H1 (cell line): ENCODE measurements around the gene ADCY7. TPM values are rescaled to one million over a fixed set of nuclear protein-coding genes. Genes with fewer than 3 reads are reported as not detected.

Experiments
- CTCF ChIA-PET: fragments of 300-600 bp; sonication (Branson Sonifier 250); formaldehyde crosslinking; loops from one replicate; lab custom pipeline; 2021; ENCODE audit not compliant: partially characterized antibody; lab: Charles Lee
- POLR2A ChIA-PET: fragments of 300-600 bp; sonication (Branson Sonifier 250); formaldehyde crosslinking; loops from one replicate; lab custom pipeline; 2021; ENCODE audit warnings: inconsistent platforms; ENCODE audit not compliant: partially characterized antibody; lab: Charles Lee
- DNase-seq, 2 experiments: peaks; one replicate each; pipeline versions ENCODE4 v3.0.0 to v3.0.0-alpha.2; 2010 to 2022; ENCODE audit warnings: low spot score in 2 of 2, low read depth in 1 of 2, mixed read lengths in 1 of 2
- FAIRE-seq: peaks from 2 replicates; lab custom pipeline; 2011; peaks lifted over from hg19 to GRCh38; lab: Jason Lieb, UNC
- H2AFZ ChIP-seq: 2 replicates; pipeline ENCODE4 v1.8.1; 2012; ENCODE audit warnings: low read length, inconsistent platforms
- H2AK5ac ChIP-seq: 2 replicates; pipeline ENCODE4 v1.6.1; 2013; ENCODE audit warnings: low read depth, low read length
- H2BK120ac ChIP-seq: replicated peaks from 2 replicates; pipeline ENCODE3; 2013; ENCODE audit warnings: low read depth, low read length, inconsistent platforms
- H2BK12ac ChIP-seq: 2 replicates; pipeline ENCODE4 v1.6.1; 2013; ENCODE audit warnings: low read depth, low read length
- H2BK15ac ChIP-seq: 2 replicates; pipeline ENCODE4 v1.6.1; 2013; ENCODE audit warnings: low read length
- H2BK20ac ChIP-seq: 2 replicates; pipeline ENCODE4 v1.6.1; 2013; ENCODE audit warnings: low read length
- H2BK5ac ChIP-seq: 2 replicates; pipeline ENCODE4 v1.6.1; 2013; ENCODE audit warnings: low read depth, low read length
- H3K14ac ChIP-seq: 2 replicates; pipeline ENCODE4 v1.6.1; 2013; ENCODE audit warnings: inconsistent platforms; ENCODE audit not compliant: insufficient read length
- H3K18ac ChIP-seq: 2 replicates; pipeline ENCODE4 v1.6.1; 2013; ENCODE audit warnings: low read length; ENCODE audit errors: extremely low read depth
- H3K23ac ChIP-seq: 2 replicates; pipeline ENCODE4 v1.6.1; 2013; ENCODE audit warnings: inconsistent platforms; ENCODE audit not compliant: insufficient read length
- H3K23me2 ChIP-seq: 2 replicates; pipeline ENCODE4 v1.6.1; 2013; ENCODE audit warnings: low read depth, low read length
- H3K27ac ChIP-seq: 2 replicates; pipeline ENCODE4 v1.6.1; 2011; ENCODE audit warnings: low read depth, low read length, inconsistent platforms
- H3K27me3 ChIP-seq, 4 experiments: replicated peaks in 1 of 4; 1 replicate in 1 of 4; 2 replicates in 3 of 4; pipeline versions ENCODE4 v1.6.1 to v1.8.1; 2011 to 2013; ENCODE audit warnings: low read length in 3 of 4, mild to moderate bottlenecking in 3 of 4, inconsistent platforms in 2 of 4, mixed read lengths in 2 of 4, moderate library complexity in 1 of 4; ENCODE audit not compliant: control insufficient read depth in 3 of 4, insufficient read depth in 3 of 4; ENCODE audit errors: extremely low read depth in 1 of 4
- H3K36me3 ChIP-seq, 4 experiments: 2 replicates each; pipeline versions ENCODE4 v1.6.1 to v1.8.1; 2011 to 2013; ENCODE audit warnings: mild to moderate bottlenecking in 4 of 4, low read length in 3 of 4, moderate library complexity in 2 of 4, control low read depth in 1 of 4, inconsistent platforms in 1 of 4; ENCODE audit not compliant: insufficient read depth in 4 of 4, control insufficient read depth in 2 of 4
- H3K4ac ChIP-seq: replicated peaks from 2 replicates; pipeline ENCODE3; 2013; ENCODE audit warnings: low read length, low read depth, mixed read lengths, inconsistent platforms; ENCODE audit not compliant: insufficient read length
- H3K4me1 ChIP-seq, 4 experiments: replicated peaks in 1 of 4; 1 replicate in 1 of 4; 2 replicates in 3 of 4; pipeline versions ENCODE4 v1.6.1 to v1.8.1; 2011 to 2013; ENCODE audit warnings: low read length in 3 of 4, inconsistent platforms in 2 of 4, mixed read lengths in 1 of 4; ENCODE audit not compliant: insufficient read depth in 4 of 4, control insufficient read depth in 3 of 4
- H3K4me2 ChIP-seq, 2 experiments: 2 replicates each; pipeline versions ENCODE4 v1.6.1 to v1.8.1; 2011 to 2013; ENCODE audit warnings: low read depth in 2 of 2, low read length in 2 of 2, control low read depth in 1 of 2, inconsistent platforms in 1 of 2, mild to moderate bottlenecking in 1 of 2; ENCODE audit not compliant: insufficient read depth in 1 of 2
- H3K4me3 ChIP-seq, 4 experiments: fragments of 200-600, 300-600 bp in 1 of 4; sonication (generic), shearing (Covaris generic), sonication (Bioruptor Twin) in 1 of 4; 2 replicates each; pipeline versions ENCODE4 v1.5.1 to v1.8.1; 2011 to 2016; ENCODE audit warnings: low read length in 4 of 4, low read depth in 3 of 4, control low read depth in 2 of 4, inconsistent platforms in 2 of 4, mild to moderate bottlenecking in 2 of 4, mixed read lengths in 1 of 4, moderate library complexity in 1 of 4; ENCODE audit not compliant: insufficient read depth in 2 of 4; ENCODE audit errors: extremely low read depth in 1 of 4
- H3K56ac ChIP-seq: replicated peaks from 2 replicates; pipeline ENCODE3; 2013; ENCODE audit warnings: low read depth, mild to moderate bottlenecking, mixed read lengths, low read length, inconsistent platforms; ENCODE audit not compliant: insufficient read length
- H3K79me1 ChIP-seq: 2 replicates; pipeline ENCODE4 v1.6.1; 2013; ENCODE audit warnings: low read depth, low read length, control low read depth
- H3K79me2 ChIP-seq, 2 experiments: 2 replicates each; pipeline versions ENCODE4 v1.6.1 to v1.8.1; 2012 to 2013; ENCODE audit warnings: low read length in 2 of 2, mild to moderate bottlenecking in 2 of 2, inconsistent platforms in 1 of 2; ENCODE audit not compliant: insufficient read depth in 2 of 2, control insufficient read depth in 1 of 2
- H3K9ac ChIP-seq, 4 experiments: replicated peaks in 1 of 4; 1 replicate in 1 of 4; 2 replicates in 3 of 4; pipeline versions ENCODE4 v1.6.1 to v1.8.1; 2011 to 2013; ENCODE audit warnings: low read depth in 3 of 4, low read length in 3 of 4, control low read depth in 2 of 4, mild to moderate bottlenecking in 2 of 4, moderate library complexity in 2 of 4, inconsistent platforms in 1 of 4; ENCODE audit errors: extremely low read depth in 1 of 4
- H3K9me3 ChIP-seq, 2 experiments: 2 replicates each; pipeline versions ENCODE4 v1.6.1 to v1.8.1; 2012 to 2013; ENCODE audit warnings: mild to moderate bottlenecking in 2 of 2, moderate library complexity in 2 of 2, control low read depth in 1 of 2, inconsistent platforms in 1 of 2, low read depth in 1 of 2, low read length in 1 of 2, mixed read lengths in 1 of 2; ENCODE audit not compliant: insufficient read depth in 2 of 2
- H4K20me1 ChIP-seq, 2 experiments: replicated peaks in 1 of 2; 2 replicates each; pipeline versions ENCODE3 to v1.8.1; 2011 to 2013; ENCODE audit warnings: inconsistent platforms in 2 of 2, low read length in 2 of 2, mild to moderate bottlenecking in 1 of 2; ENCODE audit not compliant: insufficient read depth in 2 of 2, control insufficient read depth in 1 of 2
- H4K5ac ChIP-seq: 2 replicates; pipeline ENCODE4 v1.6.1; 2013; ENCODE audit warnings: low read length, low read depth, mixed read lengths, inconsistent platforms; ENCODE audit not compliant: insufficient read length
- H4K8ac ChIP-seq: 2 replicates; pipeline ENCODE4 v1.8.0; 2013; ENCODE audit warnings: mild to moderate bottlenecking, moderate library complexity, low read length, inconsistent platforms; ENCODE audit not compliant: insufficient read depth; ENCODE audit errors: extremely low read depth
- H4K91ac ChIP-seq: replicated peaks from 2 replicates; pipeline ENCODE3; 2013; ENCODE audit warnings: low read length, mixed read lengths, inconsistent platforms; ENCODE audit not compliant: insufficient read length
- ATF2 ChIP-seq: IDR thresholded peaks from 2 replicates; pipeline ENCODE4 v1.6.1; 2012; ENCODE audit warnings: low read length, inconsistent platforms
- BRCA1 ChIP-seq: IDR thresholded peaks from 2 replicates; pipeline ENCODE4 v1.6.1; 2012; ENCODE audit warnings: low read depth, low read length, improper control_type of control experiment
- JUN ChIP-seq: IDR thresholded peaks from 2 replicates; pipeline ENCODE4 v1.6.1; 2011; ENCODE audit warnings: low read depth, mild to moderate bottlenecking, improper control_type of control experiment, low read length
- MAFK ChIP-seq: IDR thresholded peaks from 2 replicates; pipeline ENCODE4 v1.6.1; 2012; ENCODE audit warnings: low read depth, mild to moderate bottlenecking, improper control_type of control experiment, low read length
- NRF1 ChIP-seq: IDR thresholded peaks from 2 replicates; pipeline ENCODE4 v1.6.1; 2011; ENCODE audit warnings: mild to moderate bottlenecking, low read depth, low read length, improper control_type of control experiment
- POU5F1 ChIP-seq: IDR thresholded peaks from 2 replicates; pipeline ENCODE4 v1.6.1; 2011; ENCODE audit warnings: low read depth, mild to moderate bottlenecking, low read length, moderate library complexity
- RXRA ChIP-seq: IDR thresholded peaks from 2 replicates; pipeline ENCODE4 v1.6.1; 2011; ENCODE audit warnings: low read depth, mild to moderate bottlenecking, low read length, moderate library complexity; ENCODE audit not compliant: insufficient read depth
- SP1 ChIP-seq: IDR thresholded peaks from 2 replicates; pipeline ENCODE4 v1.6.1; 2011; ENCODE audit warnings: low read depth, low read length
- TBP ChIP-seq: IDR thresholded peaks from 2 replicates; pipeline ENCODE4 v1.6.1; 2011; ENCODE audit warnings: low read depth, low read length, improper control_type of control experiment
- TCF12 ChIP-seq: IDR thresholded peaks from 2 replicates; pipeline ENCODE4 v1.6.1; 2011; ENCODE audit warnings: low read depth, mild to moderate bottlenecking, low read length
- YY1 ChIP-seq: IDR thresholded peaks from 2 replicates; pipeline ENCODE4 v1.6.1; 2011; ENCODE audit warnings: low read depth, mild to moderate bottlenecking, low read length
- WGBS, 2 experiments: shearing (Covaris generic) in 1 of 2; methylation state at CpG; one replicate each; pipeline versions ENCODE4 v1.1.6 to v1.1.7; 2013 to 2015; ENCODE audit warnings: low lambda C conversion rate in 2 of 2, mixed read lengths in 2 of 2, inconsistent platforms in 1 of 2, low coverage in 1 of 2, missing lambda C conversion rate in 1 of 2; ENCODE audit not compliant: insufficient replicate concordance in 2 of 2, insufficient coverage in 1 of 2, insufficient read length in 1 of 2; ENCODE audit errors: extremely low coverage in 1 of 2, missing lambda C conversion rate in 1 of 2; 5-methylcytosine and 5-hydroxymethylcytosine counted together
- polyA plus RNA-seq, 7 experiments: library from polyadenylated mRNA; depleted of rRNA in 3 of 7; stranded (reverse) in 5 of 7; unstranded in 2 of 7; fragments of >200 nt in 5 of 7; fragments of 200-250 nt in 2 of 7; gene quantifications; 1 replicate in 5 of 7; 2 replicates in 1 of 7; 4 replicates in 1 of 7; pipeline versions ENCODE4 v1.2.1 to v1.2.3, GENCODE V29; 2011 to 2013; ENCODE audit warnings: missing spikeins in 2 of 7, mixed read lengths in 2 of 7
- total RNA-seq: library from RNA; stranded (reverse); fragmentation: NEBNext Ultra II Directional; extraction: Animal tissue kit (Norgen Biotek cat#: 25700); gene quantifications from 2 replicates; pipeline ENCODE4 v1.2.1, GENCODE V29; 2021

The ADCY7 gene
- total and polyA plus RNA-seq, 2 of the 8 experiments (the other 6 are each of a cell fraction or from before 2014, with no cell fraction given): 2.4 to 5.1 TPM

- ChIA-PET POLR2A (interaction anchor here (1.4 kb wide), 1 partner anchor 11 kb away, joined by 3 read pairs; no protein-coding TSS in a partner anchor), CTCF (interaction anchor here (1.0 to 2.5 kb wide), 3 partner anchors 11 to 114 kb away, joined by 3 to 15 read pairs (median 9); no protein-coding TSS in a partner anchor)
- Histone ChIP-seq H2BK12ac (no peak overlapping the region), H3K27ac (no peak overlapping the region), H3K4me3 (no peak overlapping the region), H2AK5ac (no peak overlapping the region), H3K23me2 (peaks cover 5% of the 10 kb centered on the region; the same call in 1 of the 2 replicates), H3K9ac (no peak overlapping the region), H3K18ac (no peak overlapping the region), H3K4ac (no peak overlapping the region), H3K36me3 (peaks cover 6 to 45% (median 26%) of the 10 kb centered on the region in 4 experiments; a peak in 7 of 8 replicates), H3K9me3 (no peaks in the 10 kb centered on the region), H3K4me2 (no peak overlapping the region), H2BK15ac (no peak overlapping the region), H3K14ac (no peak overlapping the region), H4K20me1 (peaks cover 5 to 8% of the 10 kb centered on the region in 2 experiments), H4K5ac (no peak overlapping the region), H2BK20ac (no peak overlapping the region), H2BK5ac (no peak overlapping the region), H2AFZ (no peak overlapping the region), H4K91ac (no peak overlapping the region), H3K79me2 (peaks cover 5 to 71% of the 10 kb centered on the region in 2 experiments), H3K27me3 (no peaks in the 10 kb centered on the region), H3K23ac (no peak overlapping the region), H3K79me1 (peaks cover 8% of the 10 kb centered on the region; the same call in 1 of the 2 replicates), H3K56ac (no peak overlapping the region), H4K8ac (no peak overlapping the region), H2BK120ac (no peak overlapping the region), H3K4me1 (peaks cover 0 to 6% (median 3%) of the 10 kb centered on the region in 4 experiments; a peak in 4 of 7 replicates)
- no peak for FAIRE-seq
- WGBS, 2 experiments: 92% methylated on average over 2 of the region's 2 CpGs; no CpG with 5 or more reads in 1 of the 2 experiments
- no peak for DNase-seq
- no peak for TF ChIP-seq TCF12
- no peak for TF ChIP-seq POU5F1
- TF ChIP-seq TBP: no peak
- no peak for TF ChIP-seq SP1
- TF ChIP-seq YY1: no peak
- no peak for TF ChIP-seq NRF1
- TF ChIP-seq MAFK: no peak
- TF ChIP-seq ATF2: no peak
- no peak for TF ChIP-seq RXRA
- no peak for TF ChIP-seq JUN
- no peak for TF ChIP-seq BRCA1
Observed at GRCh38 chr16:50365791-50366575, 99.6 kb downstream of the ADCY7 start.
